ENCODE data around the gene RING1. TPM values are rescaled to one million over a fixed set of nuclear protein-coding genes. Genes with fewer than 3 reads are reported as not detected.
A peak's percentile ranks its signal among the peaks of the same experiment; 100 is the strongest.

Gene RING1
- total and polyA plus RNA-seq, 2 experiments from 2014 or later: 25.6 to 32.5 TPM

DNA sequence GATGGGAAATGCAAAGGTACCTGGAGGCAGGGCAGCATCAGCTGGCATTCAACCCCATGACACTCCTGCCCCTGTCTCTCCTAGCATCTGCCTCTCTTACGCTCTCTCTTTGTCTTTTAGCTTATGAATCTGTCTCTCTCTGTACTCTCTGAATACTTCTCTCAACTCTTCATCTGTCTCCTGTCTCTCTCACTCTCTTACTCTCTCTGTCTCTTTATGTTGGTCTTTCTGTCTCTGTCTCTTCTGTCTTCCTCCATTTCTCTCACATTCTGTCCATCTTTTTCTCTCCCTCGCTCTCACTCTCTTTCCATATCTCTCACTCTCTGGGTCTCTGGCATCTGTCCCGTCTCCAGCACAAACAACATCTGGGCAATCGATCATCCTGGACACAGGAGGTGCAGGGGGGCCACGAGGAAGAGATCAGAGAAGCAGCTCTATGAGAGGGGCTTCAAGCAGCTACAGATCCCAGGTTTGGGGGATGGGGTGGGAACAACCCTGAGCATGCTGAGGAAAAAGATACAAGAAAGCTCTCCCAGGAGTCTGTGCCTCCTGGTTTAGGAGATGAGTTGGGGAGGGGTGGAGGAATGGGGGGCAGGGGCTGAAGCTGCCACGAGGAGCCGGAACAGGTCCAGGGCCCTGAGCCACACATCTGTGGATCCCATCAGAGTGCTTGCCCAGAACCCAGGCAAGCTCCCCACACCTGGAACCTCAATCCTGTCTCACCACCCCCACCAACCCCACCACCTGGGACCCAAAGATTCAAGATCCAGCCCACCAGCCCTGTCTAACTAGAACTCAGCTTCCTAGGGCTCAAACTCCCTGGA is 18.5 kb upstream of the RING1 start:
- Histone ChIP-seq H3K4me2 (no peak overlapping the region), H4K20me1 (ENCODE audit: insufficient read depth, poor library complexity, severe bottlenecking) (no peaks in the 10 kb centered on the region), H3K9me3 (ENCODE audit: low read depth) (no peaks in the 10 kb centered on the region), H3K27me3 (peaks cover 20% of the 10 kb centered on the region), H3K9me2 (replicated peaks; ENCODE audit: insufficient read depth) (no peaks in the 10 kb centered on the region), H3K27ac (no peak overlapping the region), H3K4me3 (no peak overlapping the region), H3K79me2 (no peaks in the 10 kb centered on the region), H3K4me1 (ENCODE audit: insufficient read depth) (peaks cover 13% of the 10 kb centered on the region), H3K36me3 (replicated peaks; ENCODE audit: insufficient read depth, low read depth) (no peaks in the 10 kb centered on the region), H2AFZ (no peak overlapping the region)
- TF ChIP-seq EZH2 (IDR thresholded peaks at IDR 0.05; ENCODE audit: borderline replicate concordance) (no peak), EZH2phosphoT487 (IDR thresholded peaks at IDR 0.05; ENCODE audit: low read depth, severe bottlenecking, unreplicated experiment) (no peak)
- TF ChIP-seq, protein P1, sequence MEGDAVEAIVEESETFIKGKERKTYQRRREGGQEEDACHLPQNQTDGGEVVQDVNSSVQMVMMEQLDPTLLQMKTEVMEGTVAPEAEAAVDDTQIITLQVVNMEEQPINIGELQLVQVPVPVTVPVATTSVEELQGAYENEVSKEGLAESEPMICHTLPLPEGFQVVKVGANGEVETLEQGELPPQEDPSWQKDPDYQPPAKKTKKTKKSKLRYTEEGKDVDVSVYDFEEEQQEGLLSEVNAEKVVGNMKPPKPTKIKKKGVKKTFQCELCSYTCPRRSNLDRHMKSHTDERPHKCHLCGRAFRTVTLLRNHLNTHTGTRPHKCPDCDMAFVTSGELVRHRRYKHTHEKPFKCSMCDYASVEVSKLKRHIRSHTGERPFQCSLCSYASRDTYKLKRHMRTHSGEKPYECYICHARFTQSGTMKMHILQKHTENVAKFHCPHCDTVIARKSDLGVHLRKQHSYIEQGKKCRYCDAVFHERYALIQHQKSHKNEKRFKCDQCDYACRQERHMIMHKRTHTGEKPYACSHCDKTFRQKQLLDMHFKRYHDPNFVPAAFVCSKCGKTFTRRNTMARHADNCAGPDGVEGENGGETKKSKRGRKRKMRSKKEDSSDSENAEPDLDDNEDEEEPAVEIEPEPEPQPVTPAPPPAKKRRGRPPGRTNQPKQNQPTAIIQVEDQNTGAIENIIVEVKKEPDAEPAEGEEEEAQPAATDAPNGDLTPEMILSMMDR (IDR thresholded peaks at IDR 0.05; ENCODE audit: poor library complexity): no peak
- no peak for DNase-seq (ENCODE audit: low spot score)
- 83% methylated on average over 5 of the region's 7 CpGs for WGBS (ENCODE audit: low lambda C conversion rate, missing lambda C conversion rate)

DNA sequence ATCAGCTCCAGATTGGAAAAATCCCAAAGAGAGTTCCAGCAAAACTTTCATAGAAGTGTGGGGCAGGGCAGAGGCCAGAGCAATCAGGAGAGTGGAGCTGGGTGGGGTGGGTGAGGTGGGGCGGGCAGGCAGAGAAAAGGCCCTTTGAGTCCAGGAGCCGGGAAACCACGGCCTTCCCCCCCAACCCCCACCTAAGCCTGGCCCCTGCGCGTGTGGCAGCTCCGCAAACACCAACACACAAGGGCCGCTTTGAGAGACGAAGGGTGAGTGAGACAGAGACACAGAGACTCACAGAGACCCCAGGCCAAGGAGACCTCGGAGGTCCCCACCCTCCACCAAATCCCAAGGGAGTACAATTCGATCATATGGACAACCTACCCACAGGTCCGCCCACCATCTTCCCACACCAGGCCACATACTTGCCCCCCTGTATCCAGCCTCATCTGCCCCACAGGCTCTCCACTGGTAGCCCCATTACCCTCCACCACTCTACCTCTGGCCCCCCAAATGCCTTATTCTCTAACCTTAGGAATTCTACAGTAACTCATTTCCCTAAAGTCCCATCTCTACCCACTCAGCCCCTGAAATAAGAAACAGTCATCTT is 17.7 kb upstream of the RING1 start:
- Histone ChIP-seq H2AFZ (no peak overlapping the region), H3K9me3 (ENCODE audit: low read depth) (no peaks in the 10 kb centered on the region), H3K79me2 (no peaks in the 10 kb centered on the region), H3K27ac (no peak overlapping the region), H3K9me2 (replicated peaks; ENCODE audit: insufficient read depth) (no peaks in the 10 kb centered on the region), H3K4me3 (no peak overlapping the region), H3K36me3 (replicated peaks; ENCODE audit: insufficient read depth, low read depth) (no peaks in the 10 kb centered on the region), H3K27me3 (peaks cover 20% of the 10 kb centered on the region), H3K4me1 (ENCODE audit: insufficient read depth) (peaks cover 13% of the 10 kb centered on the region), H3K4me2 (no peak overlapping the region), H4K20me1 (ENCODE audit: insufficient read depth, poor library complexity, severe bottlenecking) (no peaks in the 10 kb centered on the region)
- no peak for DNase-seq (ENCODE audit: low spot score)
- 97% methylated on average over 3 of the region's 11 CpGs for WGBS (ENCODE audit: low lambda C conversion rate, missing lambda C conversion rate)
- TF ChIP-seq EZH2phosphoT487 (IDR thresholded peaks at IDR 0.05; ENCODE audit: low read depth, severe bottlenecking, unreplicated experiment) (no peak), EZH2 (IDR thresholded peaks at IDR 0.05; ENCODE audit: borderline replicate concordance) (no peak)
- TF ChIP-seq, protein P1 (IDR thresholded peaks at IDR 0.05; ENCODE audit: poor library complexity): no peak

DNA sequence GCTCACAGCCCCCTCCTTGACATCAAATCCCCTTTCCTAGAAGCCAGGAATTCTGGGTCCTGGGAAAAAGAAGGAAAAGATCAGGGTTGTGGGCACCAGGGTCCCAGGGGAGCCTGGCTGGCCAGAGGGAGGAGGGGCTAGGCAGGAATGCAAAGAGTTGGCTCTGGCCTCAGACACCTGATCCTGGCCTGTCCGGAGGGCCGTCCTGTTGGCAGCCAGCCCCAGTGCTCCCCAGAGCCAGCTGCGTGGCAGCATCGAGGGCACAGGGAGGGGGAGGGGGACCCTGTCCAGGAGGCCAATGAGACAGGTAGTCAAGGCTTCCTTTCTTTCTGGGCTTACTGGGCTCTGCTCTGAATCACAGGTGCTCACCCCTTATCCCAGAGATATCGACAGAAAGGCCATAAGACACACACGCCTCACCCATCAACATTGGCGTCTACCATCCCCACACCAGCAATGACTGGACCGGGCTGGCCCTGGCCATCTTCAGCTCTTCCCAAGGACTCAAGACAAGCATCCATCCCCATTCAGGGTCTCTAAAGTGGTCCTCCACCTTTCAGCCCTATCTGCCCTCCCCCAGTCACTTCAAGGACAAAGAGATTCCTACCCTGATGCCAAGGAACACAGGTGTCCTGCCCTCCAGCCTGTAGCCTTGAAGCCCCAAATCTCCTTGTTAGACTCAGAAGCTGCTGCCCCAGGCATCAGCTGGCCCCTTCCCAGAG is 16.8 kb upstream of the RING1 start:
- no peaks in the 10 kb centered on the region for H3K36me3 ChIP-seq (replicated peaks; ENCODE audit: insufficient read depth, low read depth)
- no peaks in the 10 kb centered on the region for H3K9me3 ChIP-seq (ENCODE audit: low read depth)
- 69% methylated on average over 8 of the region's 8 CpGs for WGBS (ENCODE audit: low lambda C conversion rate, missing lambda C conversion rate)
- no peak overlapping the region for H3K4me3 ChIP-seq
- no peak overlapping the region for H3K27ac ChIP-seq
- H3K4me2 ChIP-seq: peak overlapping the region; percentile 93
- no peak overlapping the region for H2AFZ ChIP-seq
- no peaks in the 10 kb centered on the region for H3K9me2 ChIP-seq (replicated peaks; ENCODE audit: insufficient read depth)
- TF ChIP-seq, protein P1 (IDR thresholded peaks at IDR 0.05; ENCODE audit: poor library complexity): no peak
- TF ChIP-seq EZH2phosphoT487 (IDR thresholded peaks at IDR 0.05; ENCODE audit: low read depth, severe bottlenecking, unreplicated experiment) (no peak), EZH2 (IDR thresholded peaks at IDR 0.05; ENCODE audit: borderline replicate concordance) (no peak)
- H3K79me2 ChIP-seq: peaks cover 2% of the 10 kb centered on the region
- H3K4me1 ChIP-seq (ENCODE audit: insufficient read depth): peaks cover 13% of the 10 kb centered on the region
- H3K27me3 ChIP-seq: peaks cover 20% of the 10 kb centered on the region
- no peaks in the 10 kb centered on the region for H4K20me1 ChIP-seq (ENCODE audit: insufficient read depth, poor library complexity, severe bottlenecking)
- no peak for DNase-seq (ENCODE audit: low spot score)
